ENCODE results near the gene B3GNT5.

- TF ChIP-seq CTCF (IDR thresholded peaks at IDR 0.05) (no peak), POLR2A (IDR thresholded peaks at IDR 0.05) (no peak)
Measured at GRCh38 chr3:183318877-183319276, 65.8 kb downstream of the B3GNT5 start.

Data from testis (tissue), 2 donors.